HepG2 (cell line): Measurements from ENCODE around the gene SLC25A43. TPM values are rescaled to one million over a fixed set of nuclear protein-coding genes. Genes with fewer than 3 reads are reported as not detected.

Experiments used
- ATAC-seq: fragments of 200-7000 bp; cut with Tn5 transposase; 3 replicates; pipeline ENCODE4 v1.9.1; 2020; ENCODE audit warnings: mild to moderate bottlenecking, moderate library complexity
- BruUV-seq: library from RNA; stranded (reverse); fragments of 400-500 nt; replicated peaks from 2 replicates; lab custom pipeline; 2021; lab: Mats Ljungman, UMichigan
- CTCF ChIA-PET: fragments of 300-600 bp; formaldehyde crosslinking; extraction: SDS; loops from one replicate; lab custom pipeline; 2021; ENCODE audit warnings: low total read pairs, inconsistent platforms, low intra/inter-chr PET ratio; lab: Yijun Ruan, JAX
- POLR2A ChIA-PET: fragments of 350-600 bp; sonication (Branson Sonifier 250); formaldehyde crosslinking; loops from one replicate; lab custom pipeline; 2020; ENCODE audit warnings: antibody characterized with exemption, inconsistent platforms; lab: Yijun Ruan, JAX
- DNase-seq: peaks from one replicate; pipeline ENCODE4 v3.0.0-alpha.2; 2015; ENCODE audit warnings: low spot score
- FAIRE-seq: peaks from 3 replicates; lab custom pipeline; 2011; peaks lifted over from hg19 to GRCh38; lab: Jason Lieb, UNC
- H2AFZ ChIP-seq: one replicate; pipeline ENCODE4 v1.6.1; 2011; ENCODE audit warnings: low read length, inconsistent platforms
- H3K27ac ChIP-seq: fragments of 300-600 bp; 3 replicates; pipeline ENCODE4 v1.8.0; 2011; ENCODE audit warnings: mixed run types, mild to moderate bottlenecking, mixed read lengths, low read length, inconsistent platforms; ENCODE audit not compliant: insufficient read depth; ENCODE audit errors: extremely low read length
- H3K27me3 ChIP-seq, 2 experiments: fragments of 200-600 bp in 1 of 2; 2 replicates in 1 of 2; 3 replicates in 1 of 2; pipeline versions ENCODE4 v1.6.0 to v1.8.0; 2011; ENCODE audit warnings: low read length in 2 of 2, mild to moderate bottlenecking in 2 of 2, moderate library complexity in 2 of 2, inconsistent platforms in 1 of 2; ENCODE audit not compliant: insufficient read depth in 2 of 2, control insufficient read depth in 1 of 2
- H3K36me3 ChIP-seq, 2 experiments: fragments of 200-600 bp in 1 of 2; replicated peaks in 1 of 2; 2 replicates in 1 of 2; 3 replicates in 1 of 2; pipeline versions ENCODE4 v1.5.1 to v1.8.0; 2011; ENCODE audit warnings: low read length in 2 of 2, inconsistent platforms in 1 of 2; ENCODE audit not compliant: insufficient read depth in 2 of 2, control insufficient read depth in 1 of 2
- H3K4me1 ChIP-seq: 2 replicates; pipeline ENCODE4 v1.5.1; 2012; ENCODE audit warnings: low read length, inconsistent platforms; ENCODE audit not compliant: insufficient read depth
- H3K4me2 ChIP-seq: 2 replicates; pipeline ENCODE4 v1.6.0; 2011; ENCODE audit warnings: low read depth, low read length, inconsistent platforms
- H3K4me3 ChIP-seq, 3 experiments: fragments of 200-600 bp in 1 of 3; sonication (generic), shearing (Covaris generic) in 1 of 3; replicated peaks in 1 of 3; 2 replicates each; pipeline ENCODE4 v1.5.1; 2011 to 2016; ENCODE audit warnings: low read length in 3 of 3, inconsistent platforms in 2 of 3, low read depth in 2 of 3, mild to moderate bottlenecking in 2 of 3, control low read depth in 1 of 3, mixed read lengths in 1 of 3; ENCODE audit not compliant: insufficient read depth in 1 of 3
- H3K79me2 ChIP-seq: one replicate; pipeline ENCODE4 v1.6.1; 2011; ENCODE audit warnings: low read length, inconsistent platforms; ENCODE audit not compliant: insufficient read depth
- H3K9ac ChIP-seq: 2 replicates; pipeline ENCODE4 v1.6.0; 2011; ENCODE audit warnings: mild to moderate bottlenecking, low read depth, low read length, inconsistent platforms; ENCODE audit not compliant: insufficient read depth
- H3K9me3 ChIP-seq: 2 replicates; pipeline ENCODE4 v1.5.1; 2012; ENCODE audit warnings: mild to moderate bottlenecking, low read length
- H4K20me1 ChIP-seq: 2 replicates; pipeline ENCODE4 v1.6.0; 2011; ENCODE audit warnings: inconsistent platforms, mild to moderate bottlenecking, low read length, moderate library complexity; ENCODE audit not compliant: insufficient read depth
- DPF2 ChIP-seq: sonication (generic); formaldehyde crosslinking; IDR thresholded peaks from 2 replicates; pipeline ENCODE4 v1.4.0; 2020; ENCODE audit warnings: mild to moderate bottlenecking, low read depth, missing genetic modification reagents, borderline replicate concordance
- ELF1 ChIP-seq: sonication (generic); formaldehyde crosslinking; IDR thresholded peaks from 2 replicates; pipeline ENCODE4 v1.4.0; 2020; ENCODE audit warnings: missing genetic modification reagents
- PPARG ChIP-seq: conservative IDR thresholded peaks from 2 replicates; pipeline ENCODE4 v1.6.1; 2016; ENCODE audit warnings: missing biosample characterization, missing genetic modification reagents
- SIN3B ChIP-seq: fragments of 150-350 bp; IDR thresholded peaks from 2 replicates; pipeline ENCODE4 v1.6.1; 2014; ENCODE audit warnings: low read length
- STAT6 ChIP-seq: sonication (generic); formaldehyde crosslinking; IDR thresholded peaks from 2 replicates; pipeline ENCODE4 v1.4.0; 2020; ENCODE audit warnings: missing genetic modification reagents, mild to moderate bottlenecking, borderline replicate concordance
- ZBTB3 ChIP-seq: sonication (generic); formaldehyde crosslinking; IDR thresholded peaks from 2 replicates; pipeline ENCODE4 v1.4.0; 2020; ENCODE audit warnings: low read depth, mild to moderate bottlenecking, moderate library complexity, missing genetic modification reagents, borderline replicate concordance
- ZNF264 ChIP-seq: sonication (generic); formaldehyde crosslinking; IDR thresholded peaks from 2 replicates; pipeline ENCODE4 v1.4.0; 2020; ENCODE audit warnings: missing genetic modification reagents
- ZNF292 ChIP-seq: sonication (generic); formaldehyde crosslinking; IDR thresholded peaks from 2 replicates; pipeline ENCODE4 v1.8.1; 2022; ENCODE audit warnings: mild to moderate bottlenecking, low read depth, missing genetic modification reagents, borderline replicate concordance
- ZNF317 ChIP-seq: sonication (generic); formaldehyde crosslinking; IDR thresholded peaks from 2 replicates; pipeline ENCODE4 v1.5.0; 2020; ENCODE audit warnings: mild to moderate bottlenecking, missing genetic modification reagents
- ZNF788 ChIP-seq: sonication (generic); formaldehyde crosslinking; IDR thresholded peaks from 2 replicates; pipeline ENCODE4 v1.5.0; 2020; ENCODE audit warnings: mild to moderate bottlenecking, missing genetic modification reagents, borderline replicate concordance
- ZNF850 ChIP-seq: sonication (generic); formaldehyde crosslinking; conservative IDR thresholded peaks from 2 replicates; pipeline ENCODE4 v1.9.0; 2021; ENCODE audit warnings: mild to moderate bottlenecking, missing genetic modification reagents
- WGBS: methylation state at CpG from one replicate; pipeline ENCODE4 v1.1.6; 2017; ENCODE audit warnings: low lambda C conversion rate; 5-methylcytosine and 5-hydroxymethylcytosine counted together
- in situ Hi-C: cut with HindIII; loops from 2 replicates; pipeline ENCODE4 v1.10.0; 2017; ENCODE audit warnings: low pct_unique_long_range_greater_than_20kb; ENCODE audit not compliant: extremely low pct_ligation_motif_present
- intact Hi-C: fragments of 100-400 bp; cut with micrococcal nuclease; formaldehyde crosslinking; loops from one replicate; pipeline ENCODE4 v1.10.0; 2022; ENCODE audit not compliant: unreplicated experiment
- polyA plus RNA-seq, 8 experiments: library from polyadenylated mRNA; depleted of rRNA in 3 of 8; stranded (reverse) in 7 of 8; unstranded in 1 of 8; fragments of >200 nt; fragmentation: Illumina TruSeq in 4 of 8; extraction: Trizol in 4 of 8; gene quantifications; 2 replicates each; pipeline versions ENCODE4 v1.2.1 to v1.2.3, GENCODE V29; 2011 to 2016; ENCODE audit warnings: low read depth in 4 of 8, missing spikeins in 1 of 8, mixed read lengths in 1 of 8; ENCODE audit not compliant: insufficient read depth in 1 of 8
- total RNA-seq, 5 experiments: library from RNA; depleted of rRNA; stranded (reverse); fragments of >200 nt; fragmentation: Illumina TruSeq; extraction: Trizol; gene quantifications; 2 replicates each; pipeline ENCODE4 v1.2.3, GENCODE V29; 2016; ENCODE audit warnings: low read depth in 1 of 5
- TF ChIP-seq, protein P1 (sequence below): sonication (generic); formaldehyde crosslinking; conservative IDR thresholded peaks from 2 replicates; pipeline ENCODE4 v1.5.0; 2020; ENCODE audit warnings: missing genetic modification reagents
- TF ChIP-seq, protein P2 (sequence below): sonication (generic); formaldehyde crosslinking; IDR thresholded peaks from 2 replicates; pipeline ENCODE4 v1.5.1; 2020; ENCODE audit warnings: missing genetic modification reagents, mild to moderate bottlenecking, borderline replicate concordance

Gene SLC25A43
- total and polyA plus RNA-seq, 2 of the 13 experiments (the other 11 are each of a cell fraction or from before 2014, with no cell fraction given): 5.8 to 13.2 TPM

DNA sequence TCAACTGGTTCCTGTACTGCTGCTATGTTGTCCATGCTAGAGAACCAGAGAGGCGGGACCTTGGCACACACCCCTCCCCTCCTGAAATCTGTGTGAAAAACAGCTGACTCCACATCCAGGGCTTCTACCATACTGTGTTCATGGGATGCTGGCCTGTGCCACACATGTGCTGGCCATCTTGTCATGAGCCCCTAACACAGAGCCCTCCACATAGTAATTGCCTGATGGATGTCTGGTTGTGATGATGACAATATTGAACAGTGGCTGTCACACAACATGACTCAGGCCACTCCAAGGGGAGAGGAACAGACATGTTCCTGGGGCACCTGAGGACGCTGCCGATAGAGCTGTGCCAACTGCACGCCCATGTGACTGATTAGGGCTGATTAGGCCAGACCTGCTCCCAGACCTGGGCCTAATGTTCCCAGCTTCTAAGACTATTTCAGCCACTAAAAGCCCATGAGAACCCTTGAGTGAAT, 82.2 kb downstream of the SLC25A43 start:
- no peaks in the 10 kb centered on the region for H3K27me3 ChIP-seq
- no peak overlapping the region for H3K9ac ChIP-seq
- no TSS peak for BruUV-seq
- no peaks in the 10 kb centered on the region for H3K79me2 ChIP-seq
- POLR2A ChIA-PET: no interaction called here
- H3K4me2 ChIP-seq: peak overlapping the region; percentile 45
- H3K36me3 ChIP-seq: no peaks in the 10 kb centered on the region
- FAIRE-seq: no peak
- no peaks in the 10 kb centered on the region for H3K9me3 ChIP-seq
- no peak overlapping the region for H2AFZ ChIP-seq
- TF ChIP-seq STAT6 (CRISPR knock-in tag) (no peak), ZNF788 (no peak), ELF1 (CRISPR knock-in tag) (no peak), ZNF317 (peak; percentile 68; the same call in 1 of the 2 replicates)
- TF ChIP-seq, all 625 proteins: peak for 1
- WGBS: no CpG with 5 or more reads among the region's 4 CpGs
- ATAC-seq (peak; percentile 49), DNase-seq (peak; percentile 25)
- CTCF ChIA-PET: no interaction called here
- Histone ChIP-seq H3K4me1 (peaks cover 32% of the 10 kb centered on the region), H4K20me1 (no peaks in the 10 kb centered on the region), H3K27ac (no peak overlapping the region), H3K4me3 (no peak overlapping the region)
- intact Hi-C loops (no loop called here), in situ Hi-C loops (no loop called here)

GRCh38 chrX:119482041-119482440, 82.9 kb downstream of the SLC25A43 start:
- no peaks in the 10 kb centered on the region for H3K9me3 ChIP-seq
- no peak for DNase-seq
- ATAC-seq: no peak
- in situ Hi-C loops (no loop called here), intact Hi-C loops (no loop called here)
- WGBS: 94% methylated on average over 6 of the region's 10 CpGs
- H3K79me2 ChIP-seq: no peaks in the 10 kb centered on the region
- no TSS peak for BruUV-seq
- H3K4me2 ChIP-seq: no peak overlapping the region
- H3K27ac ChIP-seq: no peak overlapping the region
- H3K9ac ChIP-seq: no peak overlapping the region
- H3K4me1 ChIP-seq: peaks cover 26% of the 10 kb centered on the region
- no peaks in the 10 kb centered on the region for H4K20me1 ChIP-seq
- no peak overlapping the region for H2AFZ ChIP-seq
- ChIA-PET POLR2A (no interaction called here), CTCF (interaction anchor here (0.6 kb wide), 1 partner anchor 665 kb away, joined by 3 read pairs; no protein-coding TSS in a partner anchor)
- no peak for FAIRE-seq
- H3K4me3 ChIP-seq: no peak overlapping the region
- no peaks in the 10 kb centered on the region for H3K36me3 ChIP-seq
- H3K27me3 ChIP-seq: no peaks in the 10 kb centered on the region
- TF ChIP-seq ZNF292 (CRISPR knock-in tag) (no peak), ZNF850 (CRISPR knock-in tag) (no peak), ZNF264 (CRISPR knock-in tag) (no peak), SIN3B (no peak), PPARG (CRISPR knock-in tag) (no peak), ZBTB3 (CRISPR knock-in tag) (no peak), DPF2 (no peak)
- TF ChIP-seq, protein P1, sequence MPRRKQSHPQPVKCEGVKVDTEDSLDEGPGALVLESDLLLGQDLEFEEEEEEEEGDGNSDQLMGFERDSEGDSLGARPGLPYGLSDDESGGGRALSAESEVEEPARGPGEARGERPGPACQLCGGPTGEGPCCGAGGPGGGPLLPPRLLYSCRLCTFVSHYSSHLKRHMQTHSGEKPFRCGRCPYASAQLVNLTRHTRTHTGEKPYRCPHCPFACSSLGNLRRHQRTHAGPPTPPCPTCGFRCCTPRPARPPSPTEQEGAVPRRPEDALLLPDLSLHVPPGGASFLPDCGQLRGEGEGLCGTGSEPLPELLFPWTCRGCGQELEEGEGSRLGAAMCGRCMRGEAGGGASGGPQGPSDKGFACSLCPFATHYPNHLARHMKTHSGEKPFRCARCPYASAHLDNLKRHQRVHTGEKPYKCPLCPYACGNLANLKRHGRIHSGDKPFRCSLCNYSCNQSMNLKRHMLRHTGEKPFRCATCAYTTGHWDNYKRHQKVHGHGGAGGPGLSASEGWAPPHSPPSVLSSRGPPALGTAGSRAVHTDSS (CRISPR knock-in tag): no peak
- TF ChIP-seq, protein P2, sequence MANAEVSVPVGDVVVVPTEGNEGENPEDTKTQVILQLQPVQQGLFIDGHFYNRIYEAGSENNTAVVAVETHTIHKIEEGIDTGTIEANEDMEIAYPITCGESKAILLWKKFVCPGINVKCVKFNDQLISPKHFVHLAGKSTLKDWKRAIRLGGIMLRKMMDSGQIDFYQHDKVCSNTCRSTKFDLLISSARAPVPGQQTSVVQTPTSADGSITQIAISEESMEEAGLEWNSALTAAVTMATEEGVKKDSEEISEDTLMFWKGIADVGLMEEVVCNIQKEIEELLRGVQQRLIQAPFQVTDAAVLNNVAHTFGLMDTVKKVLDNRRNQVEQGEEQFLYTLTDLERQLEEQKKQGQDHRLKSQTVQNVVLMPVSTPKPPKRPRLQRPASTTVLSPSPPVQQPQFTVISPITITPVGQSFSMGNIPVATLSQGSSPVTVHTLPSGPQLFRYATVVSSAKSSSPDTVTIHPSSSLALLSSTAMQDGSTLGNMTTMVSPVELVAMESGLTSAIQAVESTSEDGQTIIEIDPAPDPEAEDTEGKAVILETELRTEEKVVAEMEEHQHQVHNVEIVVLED (CRISPR knock-in tag): no peak
